Endothelial cell of umbilical vein (primary cell): ENCODE measurements around the gene MRGPRD. TPM values are rescaled to one million over a fixed set of nuclear protein-coding genes. Genes with fewer than 3 reads are reported as not detected.

ENCODE experiments used
- BruUV-seq: library from RNA; stranded (reverse); fragments of 400-500 nt; replicated peaks from 2 replicates; lab custom pipeline; 2021; lab: Mats Ljungman, UMichigan
- CTCF ChIA-PET: fragments of 300-600, 350-600 bp; sonication (Branson Sonifier 250); formaldehyde crosslinking; loops from one replicate; lab custom pipeline; 2021; ENCODE audit warnings: antibody characterized with exemption, inconsistent platforms; lab: Charles Lee
- POLR2A ChIA-PET: fragments of 300-600, 350-600 bp; sonication (Branson Sonifier 250); formaldehyde crosslinking; loops from one replicate; lab custom pipeline; 2021; ENCODE audit warnings: antibody characterized with exemption, inconsistent platforms; lab: Charles Lee
- DNase-seq: peaks from one replicate; pipeline ENCODE4 v3.0.0-alpha.2; 2011; ENCODE audit warnings: low read depth, low spot score
- FAIRE-seq: peaks from 2 replicates; lab custom pipeline; 2011; peaks lifted over from hg19 to GRCh38; lab: Jason Lieb, UNC
- H2AFZ ChIP-seq: 2 replicates; pipeline ENCODE4 v1.6.0; 2012; ENCODE audit warnings: low read depth, low read length, control low read depth, inconsistent platforms
- H3K27ac ChIP-seq: 2 replicates; pipeline ENCODE4 v1.5.1; 2011; ENCODE audit warnings: low read depth, mild to moderate bottlenecking, control low read depth, low read length, moderate library complexity; ENCODE audit not compliant: insufficient read depth
- H3K27me3 ChIP-seq, 2 experiments: 2 replicates each; pipeline versions ENCODE4 v1.6.0 to v1.6.1; 2011; ENCODE audit warnings: low read length in 2 of 2, mixed read lengths in 1 of 2; ENCODE audit not compliant: control insufficient read depth in 2 of 2, insufficient read depth in 2 of 2
- H3K36me3 ChIP-seq, 2 experiments: 2 replicates in 1 of 2; 3 replicates in 1 of 2; pipeline ENCODE4 v1.5.1; 2011; ENCODE audit warnings: low read length in 2 of 2, mild to moderate bottlenecking in 1 of 2, moderate library complexity in 1 of 2; ENCODE audit not compliant: control insufficient read depth in 2 of 2, insufficient read depth in 2 of 2; ENCODE audit errors: extremely low read depth in 1 of 2
- H3K4me1 ChIP-seq: 3 replicates; pipeline ENCODE4 v1.5.1; 2011; ENCODE audit warnings: mild to moderate bottlenecking, low read length; ENCODE audit not compliant: control insufficient read depth, insufficient read depth; ENCODE audit errors: extremely low read depth
- H3K4me2 ChIP-seq: 2 replicates; pipeline ENCODE4 v1.6.1; 2011; ENCODE audit warnings: low read length, control low read depth, mixed read lengths; ENCODE audit not compliant: insufficient read depth
- H3K4me3 ChIP-seq, 3 experiments: fragments of 200-600 bp in 1 of 3; sonication (generic), shearing (Covaris generic) in 1 of 3; replicated peaks in 1 of 3; 2 replicates each; pipeline ENCODE4 v1.5.1; 2011 to 2016; ENCODE audit warnings: control low read depth in 3 of 3, low read length in 3 of 3, mild to moderate bottlenecking in 2 of 3, inconsistent platforms in 1 of 3, low read depth in 1 of 3, moderate library complexity in 1 of 3; ENCODE audit not compliant: insufficient read depth in 1 of 3
- H3K79me2 ChIP-seq: 2 replicates; pipeline ENCODE4 v1.6.0; 2012; ENCODE audit warnings: low read length, inconsistent platforms; ENCODE audit not compliant: control insufficient read depth, insufficient read depth
- H3K9ac ChIP-seq: replicated peaks from 2 replicates; pipeline ENCODE3; 2011; ENCODE audit warnings: low read length, control low read depth; ENCODE audit not compliant: insufficient read depth; ENCODE audit errors: extremely low read depth
- H3K9me1 ChIP-seq: replicated peaks from 3 replicates; pipeline ENCODE4 v1.6.0; 2011; ENCODE audit warnings: mild to moderate bottlenecking, low read length; ENCODE audit not compliant: control insufficient read depth, insufficient read depth; ENCODE audit errors: extremely low read depth
- H3K9me3 ChIP-seq: replicated peaks from 2 replicates; pipeline ENCODE4 v1.5.1; 2012; ENCODE audit warnings: low read length, inconsistent platforms; ENCODE audit not compliant: control insufficient read depth, insufficient read depth
- H4K20me1 ChIP-seq: replicated peaks from 2 replicates; pipeline ENCODE3; 2011; ENCODE audit warnings: mild to moderate bottlenecking, low read length; ENCODE audit not compliant: control insufficient read depth, insufficient read depth; ENCODE audit errors: extremely low read depth
- CTCF ChIP-seq, 2 donors: IDR thresholded peaks; 1 replicate in 1 of 2; 2 replicates in 1 of 2; pipeline ENCODE4 v1.5.1; 2011; ENCODE audit warnings: low read length in 2 of 2, mild to moderate bottlenecking in 2 of 2, moderate library complexity in 2 of 2, control low read depth in 1 of 2, inconsistent platforms in 1 of 2, low read depth in 1 of 2; ENCODE audit not compliant: insufficient read depth in 1 of 2; ENCODE audit errors: extremely low read depth in 1 of 2
- EZH2 ChIP-seq: IDR thresholded peaks from 2 replicates; pipeline ENCODE4 v1.6.1; 2012; ENCODE audit warnings: borderline replicate concordance, low read depth, mild to moderate bottlenecking, moderate library complexity, low read length, inconsistent platforms; ENCODE audit not compliant: severe bottlenecking
- FOS ChIP-seq: IDR thresholded peaks from 2 replicates; pipeline ENCODE4 v1.6.1; 2011; ENCODE audit warnings: mild to moderate bottlenecking, low read length, moderate library complexity, borderline replicate concordance; ENCODE audit not compliant: insufficient read depth
- GATA2 ChIP-seq: IDR thresholded peaks from 2 replicates; pipeline ENCODE4 v1.7.0; 2011; ENCODE audit warnings: low read depth, mild to moderate bottlenecking, moderate library complexity, mixed read lengths, low read length; ENCODE audit not compliant: insufficient read length, insufficient read depth
- JUN ChIP-seq: IDR thresholded peaks from 2 replicates; pipeline ENCODE4 v1.6.1; 2011; ENCODE audit warnings: borderline replicate concordance, low read depth; ENCODE audit not compliant: insufficient read length, insufficient read depth
- MYC ChIP-seq: IDR thresholded peaks from one replicate; pipeline ENCODE4 v1.6.1; 2011; ENCODE audit warnings: mild to moderate bottlenecking, low read depth, low read length
- POLR2A ChIP-seq: IDR thresholded peaks from 2 replicates; pipeline ENCODE4 v1.6.1; 2012; ENCODE audit warnings: low read depth, mild to moderate bottlenecking, control low read depth, low read length
- POLR2AphosphoS5 ChIP-seq: IDR thresholded peaks from 2 replicates; pipeline ENCODE4 v1.6.1; 2012; ENCODE audit warnings: low read depth, mild to moderate bottlenecking, control low read depth, low read length, moderate library complexity; ENCODE audit not compliant: insufficient read depth
- dilution Hi-C: fragments of 300-500 bp; cut with MboI; formaldehyde crosslinking; loops from one replicate; pipeline ENCODE4 v1.15.0; 2019; ENCODE audit warnings: low sequenced_read_pairs; ENCODE audit not compliant: extremely low pct_ligation_motif_present
- intact Hi-C: fragments of 100-400 bp; cut with micrococcal nuclease; formaldehyde crosslinking; loops from one replicate; pipeline ENCODE4 v1.10.0; 2022
- polyA plus RNA-seq, 4 experiments: library from polyadenylated mRNA; depleted of rRNA in 3 of 4; stranded (reverse) in 3 of 4; unstranded in 1 of 4; fragments of >200 nt; gene quantifications; 2 replicates each; pipeline versions ENCODE4 v1.2.1 to v1.2.3, GENCODE V29; 2011 to 2012; ENCODE audit warnings: missing spikeins in 1 of 4
- total RNA-seq: library from RNA; stranded (reverse); gene quantifications from 2 replicates; pipeline ENCODE4 v1.2.3, GENCODE V29; 2021
- TF ChIP-seq, protein P1 (sequence below): IDR thresholded peaks from 2 replicates; pipeline ENCODE4 v1.6.1; 2011; ENCODE audit not compliant: insufficient read depth, insufficient read length

The MRGPRD gene
- total and polyA plus RNA-seq, 2 donors (not counting 3 experiments of a cell fraction or from before 2014, with no cell fraction given): not detected

DNA sequence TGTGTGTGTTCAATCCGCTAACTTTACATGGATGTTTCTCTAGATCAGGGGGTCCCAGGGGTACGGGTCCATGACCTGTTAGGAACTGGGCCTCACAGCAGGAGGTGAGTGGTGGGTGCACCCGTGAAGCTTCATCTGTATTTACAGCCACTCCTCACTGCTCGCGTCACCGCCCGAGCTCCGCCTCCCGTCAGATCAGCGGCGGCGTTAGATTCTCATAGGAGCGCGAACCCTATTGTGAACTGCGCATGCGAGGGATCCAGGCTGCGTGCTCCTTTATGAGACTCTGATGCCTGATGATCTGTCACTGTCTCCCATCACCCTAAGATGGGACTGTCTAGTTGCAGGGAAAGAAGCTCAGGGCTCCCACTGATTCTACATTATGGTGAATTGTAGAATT, 31.9 kb downstream of the MRGPRD start:
- intact Hi-C loops: no loop called here
- no peak for FAIRE-seq
- POLR2A ChIA-PET: no interaction called here

More for the DNA sequence above, 31.9 kb downstream of the MRGPRD start:
- H3K79me2 ChIP-seq: no peaks in the 10 kb centered on the region
- no peak overlapping the region for H3K4me2 ChIP-seq
- no peak overlapping the region for H3K9ac ChIP-seq
- BruUV-seq: no TSS peak
- H3K4me1 ChIP-seq: no peaks in the 10 kb centered on the region
- H3K36me3 ChIP-seq: no peaks in the 10 kb centered on the region
- dilution Hi-C loops: no loop called here
- H3K9me3 ChIP-seq: no peaks in the 10 kb centered on the region
- H2AFZ ChIP-seq: no peak overlapping the region
- H3K27ac ChIP-seq: no peak overlapping the region
- H3K4me3 ChIP-seq: no peak overlapping the region
- no peak for TF ChIP-seq GATA2
- no peak for TF ChIP-seq POLR2AphosphoS5
- no peak for TF ChIP-seq EZH2
- TF ChIP-seq FOS: no peak
- TF ChIP-seq, protein P1, sequence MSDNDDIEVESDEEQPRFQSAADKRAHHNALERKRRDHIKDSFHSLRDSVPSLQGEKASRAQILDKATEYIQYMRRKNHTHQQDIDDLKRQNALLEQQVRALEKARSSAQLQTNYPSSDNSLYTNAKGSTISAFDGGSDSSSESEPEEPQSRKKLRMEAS: no peak
- no peak for TF ChIP-seq MYC
- TF ChIP-seq POLR2A: no peak
- no peak for TF ChIP-seq JUN
- TF ChIP-seq CTCF (IDR thresholded peaks at IDR 0.05; ENCODE audit: extremely low read depth in 1 of 2, insufficient read depth in 1 of 2, low read depth in 1 of 2, low read length in 2 of 2): no peak
- CTCF ChIA-PET: interaction anchor here (0.8 kb wide), 1 partner anchor 34 kb away, joined by 3 read pairs; no protein-coding TSS in a partner anchor
- DNase-seq: no peak
- no peaks in the 10 kb centered on the region for H3K27me3 ChIP-seq
- no peaks in the 10 kb centered on the region for H4K20me1 ChIP-seq
- no peaks in the 10 kb centered on the region for H3K9me1 ChIP-seq
